Osteocyte (in vitro differentiated cells): ENCODE measurements around the gene PRLR. TPM values are rescaled to one million over a fixed set of nuclear protein-coding genes. Genes with fewer than 3 reads are reported as not detected.
"Not testable (repeated sequence)": the region's sequence is repeated elsewhere in the genome, so short reads cannot be mapped to it uniquely, and the experiment has no call there.

Experiments used
- DNase-seq: peaks from one replicate; pipeline ENCODE4 v3.0.0; 2021; ENCODE audit warnings: mixed read lengths; ENCODE audit not compliant: unreplicated experiment; ENCODE audit errors: extremely low spot score
- H3K27ac Mint-ChIP-seq: one replicate; pipeline ENCODE4 v1.8.0; 2021; ENCODE audit warnings: mild to moderate bottlenecking, mixed read lengths; ENCODE audit not compliant: unreplicated experiment
- H3K27me3 Mint-ChIP-seq: one replicate; pipeline ENCODE4 v1.8.0; 2021; ENCODE audit warnings: mixed read lengths; ENCODE audit not compliant: unreplicated experiment
- H3K36me3 Mint-ChIP-seq: one replicate; pipeline ENCODE4 v1.8.0; 2021; ENCODE audit warnings: mixed read lengths; ENCODE audit not compliant: unreplicated experiment
- H3K4me1 Mint-ChIP-seq: one replicate; pipeline ENCODE4 v1.8.0; 2021; ENCODE audit warnings: mixed read lengths; ENCODE audit not compliant: unreplicated experiment
- H3K4me3 Mint-ChIP-seq: one replicate; pipeline ENCODE4 v1.8.0; 2021; ENCODE audit warnings: mild to moderate bottlenecking, moderate library complexity, mixed read lengths; ENCODE audit not compliant: unreplicated experiment
- H3K9me3 Mint-ChIP-seq: one replicate; pipeline ENCODE4 v1.8.0; 2021; ENCODE audit warnings: mixed read lengths; ENCODE audit not compliant: unreplicated experiment
- total RNA-seq: library from RNA; stranded (reverse); gene quantifications from 2 replicates; pipeline ENCODE4 v1.2.1, GENCODE V29; 2021
- TF ChIP-seq, protein P1 (sequence below): fragments of 200-600 bp; sonication (generic); IDR thresholded peaks from 2 replicates; pipeline ENCODE4 v1.5.0; 2021; ENCODE audit warnings: antibody characterized with exemption, mild to moderate bottlenecking, moderate library complexity

PRLR gene
- total RNA-seq, 1 donor from 2014 or later: 0.30 TPM

DNA sequence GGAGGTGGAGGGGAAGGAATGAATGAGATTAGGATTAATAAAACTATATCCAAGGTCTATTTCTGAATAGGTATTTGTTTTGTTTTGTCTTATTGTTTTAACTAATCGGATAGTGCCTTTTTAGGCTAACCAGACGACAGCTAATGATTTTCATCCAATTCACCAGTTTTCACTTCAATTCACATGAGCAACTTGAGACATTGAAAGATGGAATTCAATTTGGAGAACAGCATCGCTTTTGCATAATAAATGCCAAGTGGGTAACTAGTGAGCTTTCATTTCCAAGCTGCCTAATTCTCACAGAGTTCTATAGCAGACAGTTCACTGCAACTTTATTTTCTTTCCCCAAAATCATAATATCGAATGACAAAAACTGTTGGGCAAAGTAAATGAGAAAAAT is 187.5 kb downstream of the PRLR start:
- H3K9me3 Mint-ChIP-seq: no peaks in the 10 kb centered on the region
- H3K27me3 Mint-ChIP-seq: peaks cover 31% of the 10 kb centered on the region
- DNase-seq: no peak
- H3K4me3 Mint-ChIP-seq: no peak overlapping the region
- H3K36me3 Mint-ChIP-seq: no peaks in the 10 kb centered on the region
- no peak overlapping the region for H3K27ac Mint-ChIP-seq
- TF ChIP-seq, protein P1, sequence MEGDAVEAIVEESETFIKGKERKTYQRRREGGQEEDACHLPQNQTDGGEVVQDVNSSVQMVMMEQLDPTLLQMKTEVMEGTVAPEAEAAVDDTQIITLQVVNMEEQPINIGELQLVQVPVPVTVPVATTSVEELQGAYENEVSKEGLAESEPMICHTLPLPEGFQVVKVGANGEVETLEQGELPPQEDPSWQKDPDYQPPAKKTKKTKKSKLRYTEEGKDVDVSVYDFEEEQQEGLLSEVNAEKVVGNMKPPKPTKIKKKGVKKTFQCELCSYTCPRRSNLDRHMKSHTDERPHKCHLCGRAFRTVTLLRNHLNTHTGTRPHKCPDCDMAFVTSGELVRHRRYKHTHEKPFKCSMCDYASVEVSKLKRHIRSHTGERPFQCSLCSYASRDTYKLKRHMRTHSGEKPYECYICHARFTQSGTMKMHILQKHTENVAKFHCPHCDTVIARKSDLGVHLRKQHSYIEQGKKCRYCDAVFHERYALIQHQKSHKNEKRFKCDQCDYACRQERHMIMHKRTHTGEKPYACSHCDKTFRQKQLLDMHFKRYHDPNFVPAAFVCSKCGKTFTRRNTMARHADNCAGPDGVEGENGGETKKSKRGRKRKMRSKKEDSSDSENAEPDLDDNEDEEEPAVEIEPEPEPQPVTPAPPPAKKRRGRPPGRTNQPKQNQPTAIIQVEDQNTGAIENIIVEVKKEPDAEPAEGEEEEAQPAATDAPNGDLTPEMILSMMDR: no peak
- no peaks in the 10 kb centered on the region for H3K4me1 Mint-ChIP-seq

DNA sequence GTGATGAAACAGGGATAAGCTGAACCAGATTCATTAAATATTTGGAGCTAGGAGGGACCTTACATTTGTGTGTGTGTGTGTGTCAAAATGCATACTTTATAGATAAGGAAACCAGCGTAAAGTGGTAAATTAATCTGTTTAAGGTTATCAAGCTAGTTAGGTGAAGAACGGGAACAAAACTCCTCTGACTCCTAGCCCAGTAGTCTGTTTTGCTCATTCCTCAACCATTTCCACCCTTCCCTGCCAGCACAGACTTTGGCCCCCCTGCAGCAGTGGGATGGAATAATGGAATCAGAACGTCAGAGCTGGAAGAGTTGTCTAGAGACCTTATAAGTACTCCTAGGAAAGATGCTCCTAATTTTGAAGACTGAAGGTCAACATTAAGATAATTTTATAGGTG is 189.0 kb downstream of the PRLR start:
- H3K36me3 Mint-ChIP-seq: no peaks in the 10 kb centered on the region
- no peaks in the 10 kb centered on the region for H3K9me3 Mint-ChIP-seq
- no peak overlapping the region for H3K27ac Mint-ChIP-seq
- no peaks in the 10 kb centered on the region for H3K4me1 Mint-ChIP-seq
- no peak overlapping the region for H3K4me3 Mint-ChIP-seq
- TF ChIP-seq, protein P1: no peak
- DNase-seq: no peak
- H3K27me3 Mint-ChIP-seq: peaks cover 44% of the 10 kb centered on the region

DNA sequence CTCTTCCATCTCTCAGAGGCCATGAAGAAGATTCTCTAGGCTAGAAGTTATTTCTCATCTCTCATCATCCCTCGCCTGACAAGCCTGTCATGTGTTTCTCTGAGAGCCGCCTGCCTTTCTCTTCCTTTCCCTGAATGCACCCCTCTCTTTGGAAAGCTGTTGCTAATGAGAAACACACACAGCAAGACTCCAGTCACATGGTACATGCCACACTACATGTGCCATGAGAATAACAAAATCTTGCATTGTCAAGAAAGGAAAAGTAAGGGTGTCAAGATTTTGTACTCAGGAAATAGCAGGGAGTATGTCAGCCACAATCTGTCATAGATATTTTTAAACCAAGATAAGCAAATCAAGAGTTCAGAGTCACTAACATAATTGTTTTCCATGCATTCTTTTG is 191.4 kb downstream of the PRLR start:
- Mint-ChIP-seq H3K36me3 (no peaks in the 10 kb centered on the region), H3K27ac (no peak overlapping the region), H3K27me3 (peaks cover 47% of the 10 kb centered on the region), H3K4me1 (no peaks in the 10 kb centered on the region), H3K4me3 (no peak overlapping the region), H3K9me3 (no peaks in the 10 kb centered on the region)
- TF ChIP-seq, protein P1: no peak
- DNase-seq: no peak

DNA sequence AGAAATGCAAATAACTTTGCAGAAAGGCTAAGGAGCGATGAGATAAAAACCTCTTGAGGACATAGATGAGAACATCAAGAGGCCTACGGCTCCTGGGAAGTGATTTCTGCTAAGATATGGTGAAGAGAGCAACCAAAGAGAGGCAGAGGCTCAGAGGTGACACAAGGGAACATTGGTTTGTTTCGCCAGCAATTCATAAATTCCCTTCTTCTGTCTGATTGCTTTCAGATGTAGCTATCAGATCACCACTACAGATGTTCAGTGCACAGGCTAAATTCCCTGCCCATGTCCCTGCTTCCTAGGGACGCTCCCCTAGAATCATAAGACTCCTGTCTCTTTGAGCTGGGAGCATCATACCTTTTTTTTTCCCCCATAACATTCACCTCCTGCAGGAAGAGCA is 193.8 kb downstream of the PRLR start:
- TF ChIP-seq, protein P1: no peak
- no peak for DNase-seq
- no peaks in the 10 kb centered on the region for H3K9me3 Mint-ChIP-seq
- no peaks in the 10 kb centered on the region for H3K4me1 Mint-ChIP-seq
- peaks cover 45% of the 10 kb centered on the region for H3K27me3 Mint-ChIP-seq
- no peak overlapping the region for H3K4me3 Mint-ChIP-seq
- no peak overlapping the region for H3K27ac Mint-ChIP-seq
- no peaks in the 10 kb centered on the region for H3K36me3 Mint-ChIP-seq

DNA sequence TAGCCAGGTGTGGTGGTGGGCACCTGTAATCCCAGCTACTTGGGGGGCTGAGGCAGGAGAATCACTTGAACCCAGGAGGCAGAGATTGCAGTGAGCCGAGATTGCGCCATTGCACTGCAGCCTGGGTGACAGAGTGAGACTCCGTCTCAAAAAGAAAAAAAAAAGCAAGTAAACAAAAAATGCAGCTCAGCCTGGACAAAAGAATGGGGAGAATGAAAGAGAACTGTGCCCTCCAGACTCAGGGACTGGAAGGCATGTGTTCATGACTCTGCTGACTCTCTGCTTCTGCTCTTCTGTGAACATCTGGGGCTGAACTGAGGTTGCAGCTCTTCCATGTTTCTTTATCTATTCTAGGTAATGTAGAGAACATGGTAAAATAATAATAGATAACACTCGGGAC is 194.4 kb downstream of the PRLR start:
- not testable (repeated sequence) for H3K36me3 Mint-ChIP-seq, H3K9me3 Mint-ChIP-seq, DNase-seq, H3K27ac Mint-ChIP-seq, H3K4me3 Mint-ChIP-seq, H3K4me1 Mint-ChIP-seq
- peaks cover 44% of the 10 kb centered on the region for H3K27me3 Mint-ChIP-seq

DNA sequence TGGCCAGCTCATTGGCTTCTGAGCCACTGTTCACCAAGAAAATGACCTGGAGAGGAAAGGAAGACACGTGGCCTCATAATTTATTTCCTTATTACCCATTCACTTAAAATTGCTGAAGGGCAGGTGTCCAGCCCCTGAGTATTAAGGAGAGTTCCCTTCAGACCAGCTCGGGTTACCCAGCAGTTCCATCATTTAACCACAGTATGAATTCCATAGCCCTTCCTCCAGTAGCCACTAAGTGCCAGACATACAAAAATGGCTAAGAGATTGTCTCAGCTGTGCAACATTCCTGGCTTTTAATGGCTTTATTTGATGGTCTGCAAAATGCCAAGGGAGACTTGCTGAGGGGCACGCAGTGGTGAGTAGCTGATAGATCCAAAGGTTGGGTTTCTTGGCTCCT is 195.0 kb downstream of the PRLR start:
- Mint-ChIP-seq H3K36me3 (no peaks in the 10 kb centered on the region), H3K27me3 (peaks cover 43% of the 10 kb centered on the region), H3K4me3 (no peak overlapping the region), H3K9me3 (no peaks in the 10 kb centered on the region), H3K27ac (no peak overlapping the region), H3K4me1 (no peaks in the 10 kb centered on the region)
- no peak for DNase-seq
- TF ChIP-seq, protein P1: no peak
